ENCODE data around the gene LEP.

Gene LEP

DNA sequence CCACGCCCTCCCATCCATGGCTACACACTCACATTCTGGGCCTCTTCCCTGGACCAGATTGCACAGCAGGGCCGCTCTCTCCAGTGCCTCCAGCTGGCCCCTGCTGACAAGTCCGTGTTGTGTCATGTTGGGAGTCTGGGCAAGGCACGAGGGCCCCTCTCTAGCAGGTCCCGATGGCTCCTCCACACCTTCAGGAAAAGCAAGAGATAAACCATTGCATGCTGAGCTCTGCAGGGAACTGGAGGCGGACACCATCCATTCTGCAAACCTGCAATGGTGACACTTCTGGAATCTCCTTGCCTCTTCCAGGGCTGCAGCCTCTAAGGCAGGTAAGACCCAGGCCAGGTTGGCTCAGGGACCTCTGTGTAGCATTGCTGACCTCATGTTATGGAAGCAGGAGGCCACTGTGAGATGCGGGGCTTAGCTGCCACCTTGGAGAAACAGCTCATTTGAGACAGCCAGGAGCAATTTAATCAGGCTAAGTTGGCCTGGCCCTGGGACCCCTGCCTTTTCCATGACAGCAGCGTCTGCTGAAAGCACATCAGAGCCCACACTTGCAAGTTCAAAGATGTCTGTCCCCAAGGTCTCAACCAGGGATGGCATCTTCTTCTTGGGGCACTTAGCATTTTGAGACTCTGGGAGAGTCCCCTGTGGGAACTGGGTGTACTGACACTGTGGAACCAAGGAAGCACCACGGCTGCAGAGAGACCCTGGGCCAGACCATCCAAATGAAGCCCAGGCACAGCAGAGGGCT is 34.2 kb upstream of the LEP start:
- Mint-ChIP-seq H3K4me1 (peaks cover 12% of the 10 kb centered on the region), H3K36me3 (no peaks in the 10 kb centered on the region)
- ATAC-seq = no peak

DNA sequence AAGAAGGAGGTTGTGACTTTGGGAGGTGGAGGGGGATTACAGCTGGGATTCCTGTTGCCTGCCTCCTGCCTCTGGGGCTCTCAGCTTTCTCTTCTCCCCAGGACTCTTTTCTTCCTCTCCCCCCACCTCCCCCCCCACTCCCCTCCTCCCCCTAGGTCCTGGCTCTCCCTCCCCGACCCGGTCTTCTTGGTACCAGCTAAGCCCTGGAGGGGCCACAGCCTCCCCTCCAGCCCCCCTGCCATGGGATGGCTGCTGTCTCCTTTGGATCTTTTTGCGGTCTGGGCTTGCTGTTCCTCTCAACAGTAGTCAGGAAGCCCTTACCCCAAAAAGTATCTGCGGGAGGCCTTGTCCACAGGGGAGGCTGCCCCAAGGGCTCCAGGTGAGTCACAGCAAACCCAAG is 33.5 kb upstream of the LEP start:
- Mint-ChIP-seq H3K27ac (no peak overlapping the region), H3K4me1 (peaks cover 5% of the 10 kb centered on the region), H3K4me3 (no peak overlapping the region), H3K36me3 (no peaks in the 10 kb centered on the region), H3K9me3 (no peaks in the 10 kb centered on the region)
- no peak for ATAC-seq
- DNase-seq (ENCODE audit: low spot score in 2 of 2) = no peak

More for the DNA sequence above, 34.2 kb upstream of the LEP start:
- Mint-ChIP-seq H3K27ac (no peak overlapping the region), H3K4me3 (no peak overlapping the region), H3K9me3 (no peaks in the 10 kb centered on the region)
- DNase-seq (ENCODE audit: low spot score in 2 of 2) = no peak

- Mint-ChIP-seq H3K4me1 (peaks cover 5% of the 10 kb centered on the region), H3K36me3 (no peaks in the 10 kb centered on the region), H3K9me3 (no peaks in the 10 kb centered on the region), H3K4me3 (no peak overlapping the region), H3K27ac (no peak overlapping the region)
- peak; percentile 51 to 79 for DNase-seq (ENCODE audit: low spot score in 2 of 2)
- ATAC-seq = peak; percentile 68
These were observed 31.6 kb upstream of the LEP start for GRCh38 chr7:128209229-128210035.

DNA sequence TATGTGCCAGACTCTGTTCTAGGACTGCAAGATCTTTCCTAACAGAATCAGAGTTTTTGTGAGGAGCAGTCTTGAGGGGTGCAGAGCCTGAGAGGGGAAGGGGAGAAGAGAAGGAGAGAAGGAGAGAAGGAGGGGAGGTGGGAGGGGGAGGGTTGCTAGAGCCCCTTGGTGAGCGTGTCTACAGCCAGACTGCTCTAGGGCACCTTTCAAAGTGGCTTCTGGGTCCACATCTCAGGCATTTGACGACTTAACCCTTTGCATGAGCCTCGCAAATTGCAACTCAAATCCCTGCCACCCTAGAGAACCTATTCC is 31.1 kb upstream of the LEP start:
- Mint-ChIP-seq H3K9me3 (no peaks in the 10 kb centered on the region), H3K4me3 (no peak overlapping the region), H3K36me3 (no peaks in the 10 kb centered on the region), H3K4me1 (peaks cover 5% of the 10 kb centered on the region), H3K27ac (no peak overlapping the region)
- DNase-seq (ENCODE audit: low spot score in 2 of 2) = no peak
- ATAC-seq = no peak

DNA sequence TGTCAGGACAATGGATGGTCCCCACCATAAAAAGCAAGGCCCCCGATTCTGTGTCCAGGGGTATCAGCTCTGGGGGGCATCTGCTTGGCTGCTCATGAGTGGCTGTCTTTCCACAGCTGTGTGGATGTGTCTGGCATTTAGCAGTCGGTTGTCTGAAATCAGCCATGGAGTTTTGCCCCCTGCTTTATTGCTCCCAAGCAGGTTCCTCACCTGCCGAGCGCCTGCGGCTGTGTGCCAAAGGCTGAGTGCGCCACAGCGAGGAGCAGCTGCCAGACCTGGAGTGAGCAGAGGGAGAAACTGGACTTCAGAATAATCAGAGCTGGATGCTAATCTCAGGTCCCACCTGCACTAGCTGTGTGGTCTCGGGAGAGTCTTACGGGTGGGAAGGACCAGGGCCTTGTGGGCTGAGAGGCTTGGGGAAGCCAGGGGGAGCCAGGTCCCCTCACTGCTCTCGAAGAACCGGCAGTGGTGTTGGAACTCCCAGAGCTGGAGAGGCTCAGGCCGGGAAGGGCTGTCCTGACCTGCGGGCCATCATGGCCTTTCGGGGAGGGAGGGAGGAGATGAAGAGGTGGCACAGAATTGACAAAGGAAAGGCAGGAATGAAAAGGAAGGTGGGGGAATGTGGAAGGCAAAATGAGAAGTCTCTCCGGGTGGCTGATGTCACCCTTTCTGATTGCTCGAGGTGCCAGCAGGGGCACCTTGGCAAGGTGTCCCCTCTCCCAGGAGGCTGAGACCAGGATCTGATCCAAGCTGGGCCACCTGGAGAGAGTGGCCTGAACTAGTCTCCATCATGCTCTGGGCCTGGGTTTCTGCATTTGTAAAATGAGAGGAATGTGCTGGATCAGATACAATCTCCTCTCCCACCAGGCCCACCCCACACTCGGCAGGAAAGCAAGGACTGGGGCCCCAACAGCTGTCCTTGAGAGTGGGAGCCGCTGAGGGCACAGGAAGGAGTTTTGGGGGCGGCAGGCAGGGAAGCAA is 30.2 kb upstream of the LEP start:
- Mint-ChIP-seq H3K4me3 (no peak overlapping the region), H3K36me3 (no peaks in the 10 kb centered on the region), H3K27ac (no peak overlapping the region), H3K4me1 (peaks cover 5% of the 10 kb centered on the region), H3K9me3 (no peaks in the 10 kb centered on the region)
- DNase-seq (ENCODE audit: low spot score in 2 of 2) (no peak), ATAC-seq (no peak)

- no peak overlapping the region for H3K4me3 Mint-ChIP-seq
- H3K4me1 Mint-ChIP-seq = peaks cover 5% of the 10 kb centered on the region
- no peaks in the 10 kb centered on the region for H3K9me3 Mint-ChIP-seq
- no peak for ATAC-seq
- DNase-seq (ENCODE audit: low spot score in 2 of 2) = no peak
- no peaks in the 10 kb centered on the region for H3K36me3 Mint-ChIP-seq
- H3K27ac Mint-ChIP-seq = no peak overlapping the region
These were observed 29.5 kb upstream of the LEP start for GRCh38 chr7:128211626-128212025.

- peaks cover 5% of the 10 kb centered on the region for H3K4me1 Mint-ChIP-seq
- no peak overlapping the region for H3K4me3 Mint-ChIP-seq
- no peaks in the 10 kb centered on the region for H3K36me3 Mint-ChIP-seq
- no peaks in the 10 kb centered on the region for H3K9me3 Mint-ChIP-seq
- DNase-seq (ENCODE audit: low spot score in 2 of 2) = no peak
- H3K27ac Mint-ChIP-seq = no peak overlapping the region
- ATAC-seq = no peak
These were observed 26.6 kb upstream of the LEP start for GRCh38 chr7:128214463-128214862.

- H3K4me3 Mint-ChIP-seq = no peak overlapping the region
- DNase-seq (ENCODE audit: low spot score in 2 of 2) (no peak), ATAC-seq (no peak)
- no peaks in the 10 kb centered on the region for H3K36me3 Mint-ChIP-seq
- no peak overlapping the region for H3K27ac Mint-ChIP-seq
- no peaks in the 10 kb centered on the region for H3K4me1 Mint-ChIP-seq
- H3K9me3 Mint-ChIP-seq = no peaks in the 10 kb centered on the region
These were observed 25.8 kb upstream of the LEP start for GRCh38 chr7:128215281-128215680.

DNA sequence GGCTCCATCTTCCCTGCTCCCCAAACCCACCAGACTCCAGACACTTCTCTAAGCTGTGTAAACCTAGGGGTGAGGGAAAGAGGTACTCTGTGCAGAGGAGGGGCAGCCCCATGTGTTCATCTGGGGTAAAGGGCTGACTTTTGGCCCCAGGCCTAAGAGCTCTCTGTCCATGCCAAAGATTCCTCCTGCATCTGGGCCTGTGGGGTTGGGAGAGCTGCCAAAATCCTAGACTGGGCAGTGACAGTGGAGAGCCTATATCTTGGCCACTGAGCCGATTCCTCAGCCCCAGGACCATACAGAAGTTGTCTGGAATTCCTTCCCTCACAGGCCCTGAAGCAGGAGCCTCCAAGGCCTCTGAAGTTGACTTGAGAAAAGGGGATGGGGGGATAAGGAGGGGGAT is 25.3 kb upstream of the LEP start:
- H3K36me3 Mint-ChIP-seq = no peaks in the 10 kb centered on the region
- no peak overlapping the region for H3K4me3 Mint-ChIP-seq
- DNase-seq (ENCODE audit: low spot score in 2 of 2) = no peak
- H3K9me3 Mint-ChIP-seq = no peaks in the 10 kb centered on the region
- H3K4me1 Mint-ChIP-seq = no peaks in the 10 kb centered on the region
- ATAC-seq = no peak
- no peak overlapping the region for H3K27ac Mint-ChIP-seq

DNA sequence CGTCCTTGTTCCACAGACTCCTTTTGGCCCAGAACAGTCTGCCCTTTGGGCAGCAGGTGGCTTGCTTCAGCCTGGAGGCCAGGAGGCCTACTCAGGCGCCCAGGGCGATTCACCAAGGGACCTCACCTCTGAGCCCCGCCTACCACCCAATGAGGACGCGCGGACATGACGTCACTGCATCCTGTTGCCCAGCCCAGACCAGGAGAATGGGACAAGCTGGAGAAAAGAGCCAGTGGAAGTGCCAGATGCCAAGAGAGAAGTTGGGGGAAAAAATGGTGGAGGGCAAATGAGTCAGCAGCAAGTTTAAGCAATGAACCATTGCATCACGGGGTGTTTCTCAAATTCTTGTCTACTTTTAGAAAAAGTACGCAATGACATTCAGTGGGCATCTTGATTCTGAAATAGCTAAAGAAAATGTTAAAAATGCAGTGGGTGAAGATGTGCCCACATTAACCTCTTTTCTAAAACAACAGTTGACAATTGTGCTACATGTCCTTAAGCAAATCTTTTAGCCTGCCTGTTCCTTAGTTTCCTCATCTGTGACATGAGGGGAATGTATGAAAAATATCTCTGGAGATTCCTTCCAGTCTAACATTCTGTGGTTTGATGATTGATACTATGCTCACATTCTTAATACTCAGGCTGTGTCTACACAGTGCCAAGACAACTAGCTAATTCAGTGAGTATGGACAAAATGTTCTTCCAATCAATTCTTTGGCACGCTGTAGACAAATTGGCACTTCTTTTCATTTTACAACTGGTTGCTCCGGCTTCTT is 23.9 kb upstream of the LEP start:
- H3K4me3 Mint-ChIP-seq = no peak overlapping the region
- ATAC-seq (no peak), DNase-seq (ENCODE audit: low spot score in 2 of 2) (no peak)
- H3K36me3 Mint-ChIP-seq = no peaks in the 10 kb centered on the region
- H3K27ac Mint-ChIP-seq = no peak overlapping the region
- H3K9me3 Mint-ChIP-seq = no peaks in the 10 kb centered on the region
- H3K4me1 Mint-ChIP-seq = no peaks in the 10 kb centered on the region

- Mint-ChIP-seq H3K4me1 (peaks cover 6% of the 10 kb centered on the region), H3K27ac (no peak overlapping the region)
- ATAC-seq = no peak
These were observed 23.0 kb upstream of the LEP start for GRCh38 chr7:128217967-128218652.

DNA sequence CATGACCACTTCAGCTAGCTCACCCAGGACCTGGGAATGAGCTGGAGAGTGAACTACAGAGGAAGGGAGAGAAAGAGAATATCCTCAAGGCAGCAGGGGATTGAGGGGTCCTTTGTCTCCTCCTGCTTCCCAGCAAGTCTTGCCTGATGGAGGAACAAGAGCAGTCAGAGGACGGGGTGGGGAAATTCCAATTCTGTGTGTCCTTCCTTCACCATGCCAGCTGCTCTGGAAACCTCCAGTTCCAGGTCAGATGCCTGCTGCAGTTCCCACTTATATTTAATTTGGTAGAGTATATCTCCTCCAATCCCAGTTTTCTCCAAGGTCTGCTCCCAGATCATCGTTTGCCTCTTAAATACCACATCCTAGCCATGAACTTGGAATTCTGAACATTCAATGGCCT is 21.4 kb upstream of the LEP start:
- Mint-ChIP-seq H3K36me3 (no peaks in the 10 kb centered on the region), H3K27ac (no peak overlapping the region), H3K4me3 (no peak overlapping the region), H3K9me3 (no peaks in the 10 kb centered on the region), H3K4me1 (peaks cover 8% of the 10 kb centered on the region)
- DNase-seq (ENCODE audit: low spot score in 2 of 2) (no peak), ATAC-seq (no peak)

More at GRCh38 chr7:128217967-128218652, 23.0 kb upstream of the LEP start:
- Mint-ChIP-seq H3K36me3 (no peaks in the 10 kb centered on the region), H3K9me3 (no peaks in the 10 kb centered on the region), H3K4me3 (no peak overlapping the region)
- DNase-seq (ENCODE audit: low spot score in 2 of 2) = no peak

- peak; percentile 87 for ATAC-seq
These were observed 19.1 kb upstream of the LEP start for GRCh38 chr7:128221929-128222403.

More at GRCh38 chr7:128221929-128222403, 19.1 kb upstream of the LEP start:
- Mint-ChIP-seq H3K4me1 (peaks cover 8% of the 10 kb centered on the region), H3K4me3 (no peak overlapping the region), H3K9me3 (no peaks in the 10 kb centered on the region), H3K27ac (no peak overlapping the region), H3K36me3 (no peaks in the 10 kb centered on the region)
- no peak for DNase-seq (ENCODE audit: low spot score in 2 of 2)
